GM19452 (cell line): Measurements from ENCODE around the gene CEP164.
"Not testable (repeated sequence)": the region's sequence is repeated elsewhere in the genome, so short reads cannot be mapped to it uniquely, and the experiment has no call there.

Experiments
- ATAC-seq: cut with Tn5 transposase; IDR thresholded peaks from one replicate; pipeline ENCODE4 v1.9.1; 2021; ENCODE audit not compliant: unreplicated experiment

CEP164 gene

DNA sequence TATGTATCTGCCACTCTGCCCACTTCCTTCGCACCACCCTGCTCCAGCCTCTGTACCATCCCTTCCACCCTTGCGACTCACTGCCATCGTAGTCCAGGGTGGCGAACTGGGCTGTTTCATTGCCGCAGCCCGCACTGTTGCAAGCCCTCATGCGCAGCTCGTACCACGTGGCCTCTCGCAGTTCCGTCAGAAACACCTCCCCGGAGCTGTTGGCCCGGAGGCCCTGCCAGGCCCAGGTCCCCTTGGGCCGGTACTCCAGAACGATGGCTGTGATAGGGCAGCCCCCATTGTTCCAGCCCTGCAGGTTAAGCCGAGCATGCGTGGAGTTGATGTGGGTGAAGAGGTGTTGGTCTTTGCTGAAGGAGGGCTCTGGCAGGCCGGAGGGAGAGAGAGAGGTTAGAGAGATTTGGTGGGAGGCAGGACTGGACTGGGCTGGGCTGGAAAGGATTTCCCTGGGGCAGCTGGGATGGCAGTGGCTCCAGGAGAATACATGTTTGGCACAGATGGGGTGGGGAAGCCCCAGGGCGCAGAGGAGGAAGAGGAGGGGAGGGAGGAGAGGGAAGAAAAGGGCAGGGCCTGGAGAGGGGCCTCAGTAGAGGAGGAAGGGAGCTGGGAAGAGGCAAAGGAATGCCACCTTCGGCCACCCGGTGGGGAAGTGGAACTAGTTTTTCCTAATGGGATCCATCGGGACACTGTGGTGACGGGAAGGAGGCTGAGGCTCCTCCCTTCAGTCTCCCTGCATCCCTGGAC lies 109.6 kb downstream of the CEP164 start:
- ATAC-seq, result no peak

DNA sequence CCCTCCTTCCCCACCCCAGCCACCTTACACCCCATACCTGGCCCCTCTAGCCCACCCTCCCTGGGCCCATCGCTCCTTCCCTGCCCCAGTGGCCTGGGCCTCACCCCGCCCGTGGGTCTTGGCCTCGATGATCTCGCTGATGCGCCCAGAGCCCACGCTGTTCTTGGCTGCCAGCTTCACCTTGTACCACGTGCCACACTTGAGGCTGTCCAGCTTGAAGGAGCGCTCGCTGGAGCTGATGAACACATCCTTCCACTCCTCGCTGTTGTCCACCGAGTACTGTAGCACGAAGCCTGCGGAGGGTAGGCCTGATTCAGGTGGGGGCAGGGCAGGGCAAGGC lies 110.1 kb downstream of the CEP164 start:
- ATAC-seq, result no peak

DNA sequence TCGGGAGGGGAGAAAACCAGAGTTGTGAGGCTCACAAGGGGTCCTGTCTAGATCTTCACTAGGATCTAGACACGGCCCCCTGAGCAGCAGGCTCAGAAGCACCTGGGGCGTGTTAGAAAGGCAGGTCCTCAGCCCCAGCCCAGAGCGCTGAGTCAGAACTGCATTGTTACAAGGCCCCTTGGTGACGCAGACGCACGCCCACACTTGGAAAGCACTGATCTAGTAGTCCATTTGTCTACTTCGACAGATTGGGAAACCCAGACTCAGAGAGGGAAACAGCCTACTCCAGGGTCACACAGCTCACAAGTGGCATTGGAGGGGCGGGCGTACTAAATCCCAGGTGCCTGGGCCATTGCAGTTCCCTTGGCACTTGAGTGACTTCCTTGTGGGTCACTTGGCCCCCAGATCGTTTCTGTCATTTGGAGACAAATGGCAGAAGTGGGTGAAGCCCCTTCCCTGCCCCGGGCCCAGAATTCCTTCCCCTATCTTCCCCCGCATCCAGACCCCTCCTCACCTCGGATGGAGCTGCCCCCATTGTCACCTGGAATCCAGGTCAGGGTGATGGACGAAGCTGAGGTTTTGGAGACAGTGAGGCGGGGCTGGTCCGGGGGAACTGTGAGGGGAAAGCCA lies 110.8 kb downstream of the CEP164 start:
- ATAC-seq, result no peak

- no peak for ATAC-seq
Observed at GRCh38 chr11:117439256-117439655, 111.6 kb downstream of the CEP164 start.

DNA sequence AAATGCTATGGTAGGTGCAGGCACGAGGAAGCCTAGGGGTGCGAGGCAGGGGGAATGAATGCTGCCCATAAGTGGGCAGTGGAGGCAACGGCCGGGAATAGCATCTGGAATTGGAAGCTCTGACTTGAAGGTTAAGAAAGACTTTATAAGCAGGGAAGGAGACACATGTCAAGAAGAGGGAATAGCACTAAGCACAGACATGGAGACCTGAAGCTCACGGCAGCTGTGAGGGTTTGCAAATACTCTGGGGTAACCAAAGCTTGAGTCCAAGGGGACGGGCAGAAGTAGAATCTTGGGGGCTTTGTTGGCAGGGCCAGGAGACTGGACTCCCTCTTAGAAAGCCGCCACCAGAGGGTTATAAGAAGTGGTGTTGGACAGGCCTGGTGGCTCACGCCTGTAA lies 112.6 kb downstream of the CEP164 start:
- ATAC-seq, result no peak

DNA sequence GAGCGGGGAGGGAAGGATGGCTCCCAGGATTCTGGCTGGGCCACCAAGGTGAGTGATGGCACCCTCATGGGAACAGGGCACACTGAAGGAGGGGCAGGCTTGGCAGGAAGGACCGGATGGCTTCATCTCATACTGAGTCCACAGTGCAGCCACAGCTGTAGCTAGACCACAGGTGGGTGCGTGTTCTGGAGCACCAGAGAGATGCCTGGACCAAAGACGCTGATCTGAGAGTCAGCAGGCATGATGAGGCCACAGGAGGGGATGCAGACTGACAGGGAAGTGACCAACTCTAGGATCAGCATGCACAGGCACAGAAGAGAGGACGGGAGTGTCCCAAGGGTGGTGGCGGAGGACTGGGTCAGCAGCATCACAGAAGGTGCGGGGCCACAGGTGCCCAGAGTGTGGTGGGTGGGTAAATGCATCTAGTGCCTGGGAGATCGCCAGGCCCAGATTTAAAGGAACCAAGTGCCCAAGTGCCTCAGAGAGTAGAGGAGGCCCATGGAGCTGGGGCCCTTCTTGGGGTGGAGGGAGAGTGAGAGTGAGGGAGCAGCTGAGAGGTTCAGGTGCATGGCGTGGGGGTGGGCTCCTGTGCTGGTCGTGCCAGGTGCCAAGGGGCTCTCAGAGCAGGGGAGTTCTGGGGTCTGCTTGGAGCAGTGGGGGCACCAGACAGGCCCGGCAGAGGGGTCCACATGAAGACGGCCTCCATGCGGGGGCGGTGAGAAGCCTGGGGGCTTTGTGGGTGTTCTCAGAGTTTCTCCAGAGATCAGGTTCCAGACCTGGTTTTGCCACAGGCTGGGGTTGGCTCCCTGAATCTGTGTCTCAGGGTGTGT lies 113.7 kb downstream of the CEP164 start:
- no peak for ATAC-seq

- no peak for ATAC-seq
Observed at GRCh38 chr11:117442049-117442868, 114.6 kb downstream of the CEP164 start.

DNA sequence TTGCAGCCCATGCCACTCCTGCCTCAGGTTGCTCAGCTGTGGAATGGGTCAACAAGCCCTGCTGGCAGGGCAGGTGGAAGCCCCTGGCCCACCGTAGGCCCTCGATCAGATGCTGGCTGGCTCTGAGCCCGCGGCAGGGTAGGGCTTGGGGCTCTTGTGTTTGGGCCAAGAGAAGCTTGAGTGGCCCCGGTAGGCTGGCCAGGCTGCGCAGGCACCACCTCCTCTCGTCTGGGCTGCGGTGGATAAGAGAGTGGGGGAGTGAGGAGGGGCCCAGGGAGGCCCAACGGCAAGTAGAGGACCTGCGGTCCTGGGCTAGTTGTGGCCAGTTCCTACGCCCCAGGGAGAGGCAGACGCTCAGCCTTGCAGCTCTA lies 115.2 kb downstream of the CEP164 start:
- ATAC-seq, result no peak

DNA sequence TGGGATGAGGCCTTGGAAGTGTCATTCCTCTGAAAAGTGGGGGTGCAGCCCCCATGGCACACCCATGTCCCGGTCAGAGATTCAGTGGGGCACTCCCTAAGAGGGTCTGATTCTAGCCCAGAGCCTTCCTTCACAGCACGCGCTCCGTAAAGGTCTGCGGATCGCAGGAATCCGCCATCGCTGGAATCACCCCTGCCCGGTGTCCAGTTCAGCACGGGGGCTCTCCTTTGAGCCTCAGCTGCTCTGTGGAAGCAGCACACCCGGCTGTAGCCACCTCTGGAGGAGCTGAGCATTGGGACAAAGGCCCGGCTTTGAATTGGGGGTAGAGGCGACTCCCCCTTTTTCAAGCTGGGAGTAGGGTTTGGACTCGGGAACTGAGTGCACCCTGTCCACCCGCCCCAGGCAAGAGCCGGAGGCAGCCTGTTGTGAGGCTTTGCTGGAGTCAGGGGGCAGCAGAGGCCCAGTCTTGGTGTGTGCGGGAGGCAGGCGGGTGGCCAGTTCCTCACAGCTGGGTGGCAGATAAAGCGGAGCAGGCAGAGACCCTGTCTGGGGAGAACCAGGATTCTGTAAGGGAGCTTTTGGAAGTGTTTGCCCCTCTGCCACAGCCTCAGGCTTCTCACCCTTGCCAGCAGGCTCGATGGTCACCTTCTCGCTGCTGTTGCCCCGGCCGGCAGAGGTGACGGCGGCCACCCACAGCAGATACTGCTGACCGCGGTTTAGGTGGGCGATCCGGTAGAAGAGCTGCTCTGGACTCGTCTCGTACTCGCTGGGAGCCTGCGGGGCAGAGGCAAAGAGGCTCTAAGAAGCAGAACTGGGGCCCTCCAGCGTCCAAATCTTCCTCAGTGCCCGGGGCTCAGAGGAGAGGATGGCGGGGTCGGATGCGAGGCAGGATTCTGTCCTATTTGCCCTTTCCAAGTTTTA lies 115.9 kb downstream of the CEP164 start:
- ATAC-seq, result no peak

DNA sequence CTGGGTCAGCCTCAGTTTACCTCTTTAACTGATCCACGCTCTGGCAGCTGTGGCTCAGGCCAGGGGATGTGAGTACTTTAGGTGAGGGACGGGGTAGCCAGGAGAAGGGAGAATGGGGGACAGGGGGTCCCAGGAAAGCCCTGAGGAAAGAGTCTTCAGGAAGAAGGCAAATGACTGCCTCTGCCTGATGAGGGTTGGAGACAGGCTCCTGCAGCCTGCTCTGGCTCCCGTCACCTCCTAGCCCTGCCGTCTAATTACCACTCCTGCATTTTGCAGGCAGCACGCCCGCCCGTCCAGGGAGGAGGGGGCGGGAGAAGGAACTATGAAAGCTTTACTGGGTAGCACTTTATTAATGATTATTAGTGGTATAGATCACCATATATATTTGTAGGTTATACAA lies 116.6 kb downstream of the CEP164 start:
- ATAC-seq, result no peak

DNA sequence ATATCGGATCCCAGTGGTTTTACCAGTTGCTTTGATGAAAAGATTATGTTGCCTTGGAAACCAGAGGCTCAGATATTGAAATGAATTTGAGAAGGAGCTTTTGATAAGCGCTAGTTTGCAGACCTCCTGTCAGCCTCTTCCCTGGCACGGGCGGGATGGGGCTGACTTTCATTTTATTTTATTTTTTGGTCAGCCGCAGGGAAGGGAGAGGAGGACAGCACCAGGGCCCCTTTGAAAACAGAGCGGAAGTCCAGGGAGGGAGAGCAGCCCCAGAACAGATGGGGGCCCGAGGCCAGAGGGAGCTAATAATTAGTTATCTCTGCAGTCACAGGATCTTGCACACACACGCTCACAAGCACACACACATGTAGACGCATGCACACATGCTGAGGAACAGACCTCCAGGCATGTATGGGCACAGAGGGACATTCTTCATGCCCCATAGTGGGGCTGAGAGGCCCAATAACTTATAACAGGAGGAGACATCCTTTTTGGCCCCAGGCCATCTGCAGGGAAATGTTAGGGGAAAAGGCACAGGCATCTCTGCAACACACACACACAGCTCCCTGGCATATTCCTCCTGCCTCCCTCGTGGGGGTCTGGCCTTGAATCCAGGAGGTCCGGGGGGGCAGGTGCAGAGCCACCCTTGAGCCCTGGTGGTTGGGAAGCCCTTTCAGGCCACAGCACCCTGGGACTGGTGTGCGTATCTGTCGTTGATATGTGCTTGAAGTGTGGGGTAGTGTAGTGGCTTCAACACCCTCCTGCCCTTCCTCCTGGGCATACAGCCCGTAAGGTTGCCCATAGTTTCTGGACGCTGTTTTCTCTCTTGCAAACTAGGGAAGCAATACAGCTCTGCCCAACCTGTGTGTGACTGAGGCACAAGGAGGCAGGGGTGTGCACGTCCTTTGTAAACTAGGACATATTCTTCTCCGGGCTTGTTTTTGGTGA lies 117.3 kb downstream of the CEP164 start:
- no peak for ATAC-seq

DNA sequence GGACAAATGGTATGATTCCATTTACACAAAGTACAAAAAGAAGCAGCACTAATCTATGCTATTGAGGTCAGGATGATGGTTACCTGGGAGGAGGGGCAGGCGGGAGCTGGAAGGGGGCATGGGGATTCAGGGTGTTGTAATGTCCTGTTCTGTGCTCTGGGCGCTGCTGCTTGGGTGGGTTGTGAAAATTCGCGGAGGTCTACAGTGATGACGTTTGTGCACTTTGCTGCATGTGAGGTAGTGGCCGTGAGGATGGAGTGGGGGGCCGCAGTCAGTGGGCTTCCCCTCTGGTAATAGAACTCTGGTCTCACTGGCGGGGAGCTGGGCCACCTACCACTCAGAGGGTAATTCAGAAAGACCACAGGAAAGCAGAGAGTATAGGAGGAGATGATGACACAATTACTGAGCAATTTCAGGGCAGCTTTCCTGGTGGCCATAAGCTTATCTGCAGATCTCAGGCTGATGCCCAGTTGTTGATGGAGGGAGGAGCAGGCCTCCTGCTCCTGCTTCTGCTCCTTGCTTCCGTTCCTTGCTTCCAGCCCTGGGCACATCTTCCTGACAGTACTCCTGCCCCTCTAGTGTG lies 121.5 kb downstream of the CEP164 start:
- no peak for ATAC-seq

- no peak for ATAC-seq
Observed at GRCh38 chr11:117453886-117454563, 126.4 kb downstream of the CEP164 start.

DNA sequence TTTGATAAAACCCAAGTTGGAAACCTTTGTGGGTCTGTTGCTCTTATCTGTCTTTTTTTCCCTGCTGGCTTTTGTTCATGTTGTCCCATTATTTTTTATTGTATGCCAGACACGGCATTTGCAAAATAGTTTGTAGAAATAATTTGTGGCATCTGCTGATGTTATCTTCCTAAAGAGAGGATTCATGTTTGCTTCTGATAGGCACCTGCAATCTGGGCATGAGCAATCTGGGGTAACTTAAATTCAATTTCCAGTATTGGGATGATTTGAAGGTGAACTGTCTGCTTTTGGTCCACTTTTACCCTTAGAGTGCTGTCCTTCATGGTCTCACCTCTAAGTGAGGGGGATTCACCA lies 126.9 kb downstream of the CEP164 start:
- no peak for ATAC-seq

GRCh38 chr11:117456027-117456720 lies 128.5 kb downstream of the CEP164 start:
- peak; percentile 72 for ATAC-seq

GRCh38 chr11:117456721-117457029 lies 129.0 kb downstream of the CEP164 start:
- ATAC-seq, result not testable (repeated sequence)

GRCh38 chr11:117457031-117457785 lies 129.6 kb downstream of the CEP164 start:
- ATAC-seq, result no peak
